GM19025 (cell line): ENCODE results near the gene RSPO1.
"Not testable (repeated sequence)": the region's sequence is repeated elsewhere in the genome, so short reads cannot be mapped to it uniquely, and the experiment has no call there.

Experiments used
- ATAC-seq: cut with Tn5 transposase; IDR thresholded peaks from one replicate; pipeline ENCODE4 v1.9.1; 2021; ENCODE audit warnings: mild to moderate bottlenecking, low read depth, moderate library complexity; ENCODE audit not compliant: unreplicated experiment

Gene RSPO1, protein sequence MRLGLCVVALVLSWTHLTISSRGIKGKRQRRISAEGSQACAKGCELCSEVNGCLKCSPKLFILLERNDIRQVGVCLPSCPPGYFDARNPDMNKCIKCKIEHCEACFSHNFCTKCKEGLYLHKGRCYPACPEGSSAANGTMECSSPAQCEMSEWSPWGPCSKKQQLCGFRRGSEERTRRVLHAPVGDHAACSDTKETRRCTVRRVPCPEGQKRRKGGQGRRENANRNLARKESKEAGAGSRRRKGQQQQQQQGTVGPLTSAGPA

GRCh38 chr1:37634244-37634991 is at the start of gene RSPO1:
RSPO1 (minus strand) TSS chr1:37634892; CDS start chr1:37629661, 5,231 bp downstream.
- ATAC-seq = no peak

GRCh38 chr1:37684182-37684581 is 49.5 kb upstream of the RSPO1 start:
- ATAC-seq = not testable (repeated sequence)

GRCh38 chr1:37682334-37682987 is 47.8 kb upstream of the RSPO1 start:
- ATAC-seq = no peak

GRCh38 chr1:37680933-37681332 is 46.2 kb upstream of the RSPO1 start:
- no peak for ATAC-seq

- no peak for ATAC-seq
Measured at GRCh38 chr1:37677808-37678207, 43.1 kb upstream of the RSPO1 start.

DNA sequence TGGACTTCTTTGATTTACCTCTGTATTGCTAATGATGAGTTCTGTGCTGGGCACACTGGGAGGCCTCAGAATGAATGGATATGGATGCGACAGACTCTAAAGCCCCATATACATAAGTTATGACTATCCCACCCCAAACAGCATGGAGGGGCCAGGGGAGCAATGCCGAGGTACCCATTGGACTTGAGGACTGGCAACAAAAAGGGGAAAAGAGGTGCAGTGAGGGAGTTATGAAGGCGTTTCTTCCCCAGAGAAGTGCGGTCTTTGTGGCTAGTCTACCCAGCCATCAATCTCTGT is 42.4 kb upstream of the RSPO1 start:
- ATAC-seq = no peak

DNA sequence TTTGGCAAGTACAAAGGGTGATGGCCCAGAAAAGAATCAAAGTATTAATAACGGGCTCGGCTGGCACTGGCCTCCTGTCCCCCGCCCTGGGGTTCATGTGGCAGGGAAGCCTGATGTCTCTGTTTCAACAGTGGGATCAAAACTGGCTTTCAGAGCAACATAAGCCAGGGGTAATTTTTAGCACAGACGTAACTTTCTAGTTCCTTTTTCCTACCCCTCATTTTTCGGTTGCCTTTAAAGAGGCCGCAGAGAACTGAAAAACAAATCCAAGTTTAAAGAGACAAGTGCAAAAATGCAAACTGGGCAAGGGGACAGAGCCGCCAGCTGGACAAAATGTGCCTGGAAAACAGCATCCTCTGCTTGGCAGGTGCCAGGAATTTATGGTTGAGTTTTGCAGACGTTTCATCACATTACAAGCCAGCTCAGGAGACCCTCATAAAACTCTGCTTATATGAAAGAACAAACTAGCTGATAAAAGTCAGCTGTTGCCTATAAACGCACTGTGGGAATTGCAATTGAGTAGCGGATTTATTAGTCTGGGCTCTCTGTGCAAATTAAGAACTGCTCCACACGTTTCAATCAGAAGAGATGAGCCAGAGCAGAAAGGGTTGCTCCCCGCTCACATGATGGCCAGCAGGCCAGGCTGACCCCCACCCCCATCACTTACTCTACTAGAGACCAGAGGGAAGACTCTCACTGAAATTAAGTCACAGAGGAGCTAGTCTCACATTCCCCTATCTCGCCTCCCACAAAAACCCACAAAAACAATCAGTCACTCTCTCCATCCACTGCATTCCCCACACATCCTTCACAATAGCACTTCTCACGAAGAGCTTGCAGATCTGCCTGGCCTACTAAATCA is 41.8 kb upstream of the RSPO1 start:
- ATAC-seq = no peak

DNA sequence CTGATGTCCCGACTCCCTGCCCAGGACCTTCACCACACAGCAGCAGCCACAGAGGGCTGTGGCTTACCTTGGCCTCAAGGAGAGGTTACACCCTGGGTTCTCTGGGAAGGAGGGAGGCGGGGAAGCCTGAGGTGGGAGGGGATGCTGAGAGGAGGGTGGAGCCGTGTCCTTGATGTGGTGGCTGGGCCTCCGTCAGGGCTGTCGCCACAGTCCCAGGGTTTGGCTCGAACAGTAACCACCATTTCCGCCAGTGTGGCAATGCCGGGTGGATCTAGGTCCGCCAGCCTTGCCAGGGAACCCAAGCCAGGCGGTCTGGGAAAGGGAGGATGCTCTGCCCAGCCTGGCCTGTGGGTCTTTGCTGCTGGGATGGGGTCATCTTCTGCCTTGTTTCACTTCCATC is 39.2 kb upstream of the RSPO1 start:
- no peak for ATAC-seq

DNA sequence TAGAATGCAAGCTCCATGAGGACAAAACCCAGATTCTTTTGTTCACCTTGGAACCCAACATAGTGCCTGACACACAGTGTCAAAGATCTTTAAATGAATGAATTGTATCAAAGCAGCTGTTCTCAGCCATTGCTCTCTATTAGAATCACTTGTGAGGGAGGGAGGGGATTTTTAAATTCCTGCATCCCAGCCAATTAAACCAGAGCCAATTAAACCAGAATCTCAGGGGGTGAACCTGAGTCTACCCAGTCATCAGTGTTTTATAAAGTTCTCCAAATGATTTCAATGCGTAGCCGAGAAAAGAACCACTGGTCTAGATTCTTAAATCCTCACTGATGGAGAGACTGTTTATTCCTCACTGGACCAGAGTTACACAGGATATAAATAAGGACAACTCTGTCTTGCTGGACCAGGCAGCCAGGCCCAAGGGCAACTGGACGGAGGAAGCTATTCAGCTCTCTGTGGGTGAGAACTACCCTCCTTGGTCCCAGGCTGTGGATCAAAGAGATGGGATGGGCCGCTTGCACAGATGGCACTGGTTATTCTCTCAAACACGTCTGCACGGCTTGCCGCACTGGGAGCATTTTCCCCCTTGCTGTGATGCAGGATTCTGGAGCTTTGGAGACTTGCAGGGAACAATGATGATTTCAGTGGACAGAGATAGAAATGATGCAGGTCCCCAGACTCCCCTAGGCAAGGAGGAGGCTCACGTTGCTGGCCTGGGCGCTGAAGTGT is 37.6 kb upstream of the RSPO1 start:
- ATAC-seq = no peak

DNA sequence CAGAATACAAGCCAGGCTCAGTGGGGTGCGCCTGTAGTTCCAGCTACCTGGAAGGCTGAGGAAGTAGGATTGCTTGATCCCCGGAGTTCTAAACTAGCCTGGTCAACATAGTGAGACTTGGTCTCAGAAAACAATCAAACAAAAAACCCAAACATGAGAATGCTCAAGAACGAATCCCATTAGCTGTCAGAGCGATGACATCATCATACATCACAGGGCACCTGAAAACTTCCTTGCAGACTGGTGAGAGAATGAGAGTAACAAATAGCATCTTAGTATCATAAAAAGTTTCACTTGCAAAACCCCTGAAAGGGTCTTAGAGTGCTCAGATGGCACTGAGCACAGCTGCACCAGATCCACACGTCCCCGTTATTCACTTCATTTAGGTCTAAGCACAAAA is 36.6 kb upstream of the RSPO1 start:
- no peak for ATAC-seq

- no peak for ATAC-seq
Measured at GRCh38 chr1:37670133-37670532, 35.4 kb upstream of the RSPO1 start.

- no peak for ATAC-seq
Measured at GRCh38 chr1:37667023-37667671, 32.5 kb upstream of the RSPO1 start.

DNA sequence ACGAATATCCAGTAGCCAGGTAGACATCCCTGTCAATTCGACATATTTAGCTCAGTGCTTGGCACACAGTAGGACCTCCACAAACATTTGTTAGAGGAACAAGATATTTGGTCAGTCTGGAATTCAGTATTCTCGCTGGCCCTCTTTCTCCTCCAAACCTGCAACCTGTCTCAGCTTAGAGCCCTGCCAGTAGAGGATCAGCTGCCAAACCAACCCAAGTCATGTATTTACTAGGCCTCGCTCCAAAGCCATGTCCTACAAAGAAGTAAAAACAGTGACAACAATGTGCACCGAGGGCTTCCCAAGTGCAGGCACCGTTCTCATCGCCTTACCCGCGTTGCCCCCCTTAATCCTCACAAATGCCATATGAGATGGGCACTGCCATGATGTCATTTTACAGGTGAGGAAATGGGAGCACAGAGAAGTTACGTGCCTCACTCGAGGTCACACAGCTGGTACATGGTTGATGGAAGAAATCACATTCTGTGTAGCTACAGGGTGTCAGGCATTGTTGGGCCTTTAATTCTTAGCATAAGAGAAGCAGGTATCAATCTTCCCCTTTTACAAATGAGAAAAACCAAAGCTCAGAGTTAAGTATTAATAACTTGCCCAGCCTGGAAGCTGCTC is 31.7 kb upstream of the RSPO1 start:
- no peak for ATAC-seq

DNA sequence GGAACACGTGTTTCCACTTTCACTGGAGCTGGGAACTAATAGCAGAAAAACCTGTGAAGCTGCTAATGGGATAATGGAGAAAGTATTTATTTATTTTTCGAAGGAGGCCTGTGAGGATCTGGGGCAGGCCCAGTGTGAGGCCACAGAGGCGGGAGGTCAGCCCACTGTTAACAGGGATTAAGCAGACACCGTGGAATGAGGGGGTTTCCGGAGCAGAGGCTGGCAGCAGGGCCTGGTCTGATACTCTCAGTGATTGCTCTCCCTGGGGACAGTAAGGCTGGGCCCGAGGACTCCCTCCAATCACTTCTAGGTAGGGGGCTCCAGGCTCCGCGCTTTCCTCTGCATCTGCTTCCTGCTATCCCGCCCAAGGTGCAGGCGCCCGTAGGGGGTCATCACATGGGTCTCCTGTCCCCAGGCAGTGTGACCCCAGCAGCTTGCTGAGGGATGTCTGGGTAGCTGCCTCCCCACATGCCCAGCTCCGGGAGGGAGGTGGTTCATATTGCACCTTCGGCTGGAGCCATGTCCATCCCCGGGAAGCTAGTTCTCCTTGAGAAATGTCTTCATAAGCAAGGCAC is 28.8 kb upstream of the RSPO1 start:
- ATAC-seq = no peak

- no peak for ATAC-seq
Measured at GRCh38 chr1:37662031-37662755, 27.5 kb upstream of the RSPO1 start.

DNA sequence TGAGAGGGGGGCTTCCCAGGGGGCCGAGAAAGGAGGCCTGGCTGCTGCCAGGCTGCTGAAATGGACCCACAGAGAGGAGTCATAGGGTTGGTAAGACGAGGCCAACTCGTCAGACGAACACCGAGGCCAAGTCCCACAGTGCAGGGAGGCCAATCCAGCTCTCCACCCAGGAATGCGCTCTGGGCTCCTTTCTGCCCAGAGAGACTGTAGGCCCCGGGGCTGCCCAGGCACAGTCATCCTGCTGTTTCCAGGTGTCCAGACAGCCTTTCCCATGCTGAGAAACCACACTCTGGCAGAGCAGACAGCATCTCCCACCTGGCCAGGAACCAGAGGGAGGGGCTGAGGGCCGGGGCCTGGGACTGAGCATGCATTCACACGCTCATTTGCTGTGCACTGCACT is 26.7 kb upstream of the RSPO1 start:
- ATAC-seq = no peak

- ATAC-seq = no peak
Measured at GRCh38 chr1:37660664-37661063, 26.0 kb upstream of the RSPO1 start.

DNA sequence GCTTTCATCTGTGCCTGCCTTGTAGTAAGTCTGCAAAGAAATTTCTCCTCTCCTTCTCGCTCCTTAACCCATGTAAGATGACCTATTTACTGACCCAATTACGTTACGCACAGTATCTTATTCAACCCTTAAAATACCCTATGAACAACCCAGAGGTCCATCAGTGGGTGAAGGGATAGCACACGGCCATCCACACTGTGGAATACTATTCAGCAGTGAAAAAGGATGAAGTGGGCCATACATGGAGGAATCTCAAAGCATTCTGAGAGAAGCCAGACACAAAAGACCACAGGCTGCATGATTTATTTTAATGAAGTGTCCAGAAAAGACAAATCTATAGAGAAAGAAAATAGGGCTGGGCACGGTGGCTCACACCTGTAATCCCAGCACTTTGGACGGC is 23.8 kb upstream of the RSPO1 start:
- no peak for ATAC-seq
